ENCODE data around the gene ST3GAL3.

GRCh38 chr1:43960798-43961197, 253.5 kb downstream of the ST3GAL3 start:
- TF ChIP-seq EZH2 (IDR thresholded peaks at IDR 0.05; ENCODE audit: borderline replicate concordance, low read depth, low read length, severe bottlenecking) (no peak), CTCF (IDR thresholded peaks at IDR 0.05; ENCODE audit: borderline replicate concordance, extremely low read depth, low read length, poor library complexity, severe bottlenecking) (no peak)

Measured in DND-41 (cell line).